Stomach (tissue), 9 donors: ENCODE results near the gene STK11. TPM values are rescaled to one million over a fixed set of nuclear protein-coding genes. Genes with fewer than 3 reads are reported as not detected.

ENCODE experiments used
- DNase-seq, 2 donors: peaks; one replicate each; pipeline versions ENCODE4 v3.0.0 to v3.0.0-alpha.2; 2013 to 2019
- H3K27ac ChIP-seq, 5 donors: fragments of 200-600 bp in 4 of 5; sonication (generic) in 4 of 5; one replicate each; pipeline ENCODE4 v1.5.1; 2013 to 2019; ENCODE audit warnings: mild to moderate bottlenecking in 1 of 5, moderate library complexity in 1 of 5
- H3K27me3 ChIP-seq, 3 donors: fragments of 200-600 bp; sonication (generic); one replicate each; pipeline ENCODE4 v1.5.1; 2017 to 2019; ENCODE audit warnings: mixed run types in 1 of 3
- H3K36me3 ChIP-seq, 4 donors: fragments of 200-600 bp; sonication (generic); 1 replicate in 3 of 4; 2 replicates in 1 of 4; pipeline ENCODE4 v1.5.1; 2016 to 2019
- H3K4me1 ChIP-seq, 4 donors: fragments of 200-600 bp; sonication (generic); one replicate each; pipeline ENCODE4 v1.5.1; 2016 to 2019
- H3K4me3 ChIP-seq, 4 donors: fragments of 200-600 bp; sonication (generic) in 3 of 4; one replicate each; pipeline ENCODE4 v1.5.1; 2016 to 2019; ENCODE audit warnings: mild to moderate bottlenecking in 1 of 4
- H3K9me3 ChIP-seq, 4 donors: fragments of 200-600 bp; sonication (generic); one replicate each; pipeline ENCODE4 v1.5.1; 2016 to 2019
- EP300 ChIP-seq: sonication (generic); formaldehyde crosslinking; IDR thresholded peaks from one replicate; pipeline ENCODE4 v1.6.1; 2017; ENCODE audit warnings: antibody characterized with exemption
- POLR2A ChIP-seq, 4 donors: fragments of 450-650 bp; IDR thresholded peaks; one replicate each; pipeline ENCODE4 v1.6.1; 2016; ENCODE audit warnings: antibody characterized with exemption in 4 of 4, control low read depth in 2 of 4, mild to moderate bottlenecking in 1 of 4, moderate library complexity in 1 of 4
- POLR2AphosphoS5 ChIP-seq, 3 donors: sonication (generic); formaldehyde crosslinking; IDR thresholded peaks; one replicate each; pipeline ENCODE4 v1.6.1; 2016; ENCODE audit warnings: antibody characterized with exemption in 3 of 3
- WGBS, 5 donors: extraction: QIAGEN DNeasy Blood & Tissue Kit in 3 of 5; methylation state at CpG; one replicate each; pipeline versions ENCODE4 v1.1.5 to v1.1.7; 2013 to 2018; 5-methylcytosine and 5-hydroxymethylcytosine counted together
- intact Hi-C: fragments of 100-400 bp; cut with DNase I; formaldehyde crosslinking; loops from one replicate; pipeline ENCODE4 v1.15.1; 2023; ENCODE audit warnings: low total_unique reads
- polyA plus RNA-seq, 3 donors: library from polyadenylated mRNA; stranded (reverse); fragments of 200-250 nt; gene quantifications; one replicate each; pipeline ENCODE4 v1.2.3, GENCODE V29; 2013
- total RNA-seq, 5 donors: library from RNA; depleted of rRNA; stranded (reverse); fragments of >200 nt; gene quantifications; one replicate each; pipeline versions ENCODE4 v1.1.0 to v1.2.3, GENCODE V29; 2014 to 2016
- TF ChIP-seq, protein P1 (sequence below), 7 experiments: fragments of 450-650 bp in 4 of 7; fragments of 200-600 bp in 3 of 7; sonication (generic) in 3 of 7; IDR thresholded peaks; one replicate each; pipeline ENCODE4 v1.5.1; 2016 to 2019; ENCODE audit warnings: antibody characterized with exemption in 7 of 7, control low read depth in 2 of 7, mild to moderate bottlenecking in 1 of 7
- donor health status: healthy with polysubstance abuse.
- donor health status: Bipolar disorder and iron deficiency.
- donor health status: healthy.

STK11 gene
- total and polyA plus RNA-seq, 8 donors, result 43.1 to 368 (median 63.1) TPM

DNA sequence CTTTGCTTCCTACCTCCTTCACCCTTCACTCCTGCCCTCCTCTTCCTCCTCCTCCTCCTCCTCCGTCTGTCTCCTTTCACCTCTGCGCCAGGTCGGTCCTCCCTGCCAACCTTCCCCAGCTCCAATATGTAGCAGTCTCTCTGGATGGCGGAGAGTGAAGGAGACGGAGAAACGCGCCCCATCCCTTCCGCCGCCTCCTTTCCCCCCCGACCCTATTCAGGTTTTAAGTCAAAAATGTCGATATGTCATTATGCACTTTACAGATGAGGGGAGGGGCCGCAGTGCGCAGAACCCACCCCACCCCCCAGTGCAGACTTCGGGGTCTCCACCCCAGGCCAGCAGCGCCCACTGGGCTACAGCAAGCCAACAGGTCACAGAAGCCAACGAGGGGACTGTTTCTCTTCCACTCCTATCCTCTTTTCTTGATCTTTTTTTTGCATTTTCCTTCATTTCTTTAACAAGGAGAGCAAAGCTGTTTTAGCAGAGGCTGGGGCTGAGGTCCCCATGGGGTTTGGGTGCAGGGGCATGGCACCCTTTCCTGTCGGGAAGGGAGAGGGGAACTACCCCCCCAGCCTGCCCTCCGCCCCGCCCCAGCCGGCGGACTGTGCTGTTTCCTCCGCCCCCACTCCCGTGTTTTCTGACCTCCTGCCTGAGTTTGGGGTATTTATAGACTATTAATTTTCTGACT, 52.0 kb downstream of the STK11 start:
- no peak for DNase-seq
- H3K36me3 ChIP-seq, result peaks cover 45 to 50% (median 48%) of the 10 kb centered on the region in 4 donors
- intact Hi-C loops, result no loop called here
- WGBS, 5 donors, result 64 to 67% (median 66%) methylated on average over 23 of the region's 23 CpGs
- no peaks in the 10 kb centered on the region for H3K9me3 ChIP-seq
- peak overlapping the region in 2 of 4 donors; percentile 26 to 69 for H3K4me3 ChIP-seq
- TF ChIP-seq POLR2AphosphoS5 (IDR thresholded peaks at IDR 0.05) (no peak), EP300 (no peak), POLR2A (IDR thresholded peaks at IDR 0.05) (no peak)
- TF ChIP-seq, protein P1, sequence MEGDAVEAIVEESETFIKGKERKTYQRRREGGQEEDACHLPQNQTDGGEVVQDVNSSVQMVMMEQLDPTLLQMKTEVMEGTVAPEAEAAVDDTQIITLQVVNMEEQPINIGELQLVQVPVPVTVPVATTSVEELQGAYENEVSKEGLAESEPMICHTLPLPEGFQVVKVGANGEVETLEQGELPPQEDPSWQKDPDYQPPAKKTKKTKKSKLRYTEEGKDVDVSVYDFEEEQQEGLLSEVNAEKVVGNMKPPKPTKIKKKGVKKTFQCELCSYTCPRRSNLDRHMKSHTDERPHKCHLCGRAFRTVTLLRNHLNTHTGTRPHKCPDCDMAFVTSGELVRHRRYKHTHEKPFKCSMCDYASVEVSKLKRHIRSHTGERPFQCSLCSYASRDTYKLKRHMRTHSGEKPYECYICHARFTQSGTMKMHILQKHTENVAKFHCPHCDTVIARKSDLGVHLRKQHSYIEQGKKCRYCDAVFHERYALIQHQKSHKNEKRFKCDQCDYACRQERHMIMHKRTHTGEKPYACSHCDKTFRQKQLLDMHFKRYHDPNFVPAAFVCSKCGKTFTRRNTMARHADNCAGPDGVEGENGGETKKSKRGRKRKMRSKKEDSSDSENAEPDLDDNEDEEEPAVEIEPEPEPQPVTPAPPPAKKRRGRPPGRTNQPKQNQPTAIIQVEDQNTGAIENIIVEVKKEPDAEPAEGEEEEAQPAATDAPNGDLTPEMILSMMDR (IDR thresholded peaks at IDR 0.05), result no peak
- no peaks in the 10 kb centered on the region for H3K27me3 ChIP-seq
- H3K27ac ChIP-seq, result peak overlapping the region; percentile 35 to 100 (median 100)
- H3K4me1 ChIP-seq, result peaks cover 85 to 97% (median 94%) of the 10 kb centered on the region in 4 donors

- no peaks in the 10 kb centered on the region for H3K27me3 ChIP-seq
- no peak for DNase-seq
- intact Hi-C loops, result no loop called here
- TF ChIP-seq POLR2AphosphoS5 (IDR thresholded peaks at IDR 0.05) (no peak), EP300 (no peak), POLR2A (IDR thresholded peaks at IDR 0.05) (no peak)
- TF ChIP-seq, protein P1 (IDR thresholded peaks at IDR 0.05), result no peak
- H3K4me3 ChIP-seq, result peak overlapping the region in 2 of 4 donors; percentile 26 to 69
- H3K36me3 ChIP-seq, result peaks cover 45 to 50% (median 48%) of the 10 kb centered on the region in 4 donors
- peak overlapping the region; percentile 35 to 100 (median 100) for H3K27ac ChIP-seq
- peaks cover 85 to 97% (median 96%) of the 10 kb centered on the region in 4 donors for H3K4me1 ChIP-seq
- no peaks in the 10 kb centered on the region for H3K9me3 ChIP-seq
- 65 to 80% (median 76%) methylated on average over 8 of the region's 8 CpGs for WGBS, 5 donors
Observed at GRCh38 chr19:1258163-1258492, 52.5 kb downstream of the STK11 start.

GRCh38 chr19:1258707-1259205, 53.2 kb downstream of the STK11 start:
- Histone ChIP-seq H3K36me3 (peaks cover 45 to 48% (median 47%) of the 10 kb centered on the region in 4 donors), H3K4me3 (peak overlapping the region; percentile 15 to 69 (median 22)), H3K27me3 (no peaks in the 10 kb centered on the region), H3K4me1 (peaks cover 81 to 97% (median 95%) of the 10 kb centered on the region in 4 donors), H3K9me3 (no peaks in the 10 kb centered on the region), H3K27ac (peak overlapping the region; percentile 93 to 100 (median 100))
- 18 to 25% (median 24%) methylated on average over 15 of the region's 15 CpGs for WGBS, 5 donors
- DNase-seq, result peak in 1 of 2 donors; percentile 45
- intact Hi-C loops, result no loop called here
- no peak for TF ChIP-seq POLR2AphosphoS5 (IDR thresholded peaks at IDR 0.05)
- TF ChIP-seq, protein P1 (IDR thresholded peaks at IDR 0.05), result no peak
- no peak for TF ChIP-seq POLR2A (IDR thresholded peaks at IDR 0.05)
- TF ChIP-seq EP300, result no peak

DNA sequence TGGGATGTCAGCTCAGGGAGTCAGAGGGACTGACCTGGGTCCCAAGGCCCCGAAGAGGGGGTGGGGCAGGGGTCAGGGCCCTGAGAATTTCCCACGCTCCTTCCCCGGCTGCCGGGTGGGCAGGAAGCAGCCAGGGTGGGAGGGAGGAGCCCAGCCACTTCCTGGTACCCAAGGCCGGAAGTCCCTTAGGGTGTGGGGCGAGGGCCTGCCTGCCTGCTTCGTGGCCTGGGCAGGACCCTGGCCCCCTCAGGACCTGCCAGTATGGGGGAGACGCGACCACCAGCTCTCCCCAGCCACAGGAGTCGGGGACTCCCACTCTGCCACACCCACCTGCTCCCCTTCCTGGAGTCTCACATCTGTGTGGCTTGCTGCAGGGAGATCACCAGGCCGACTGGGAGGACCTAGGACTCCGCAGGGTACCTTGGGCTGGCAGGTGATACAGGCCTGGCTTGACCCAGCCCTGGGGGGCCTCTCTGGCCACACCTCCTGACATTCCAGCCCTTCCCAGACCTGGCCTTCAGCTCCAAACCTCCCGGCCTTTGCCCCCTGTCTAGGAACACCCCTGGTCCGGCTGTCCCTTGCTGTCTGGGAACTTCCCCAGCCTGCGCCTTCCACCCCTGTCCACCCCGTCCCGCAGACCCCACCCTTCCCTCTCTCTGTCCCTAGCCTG, 53.8 kb downstream of the STK11 start:
- Histone ChIP-seq H3K4me1 (peaks cover 75 to 95% (median 90%) of the 10 kb centered on the region in 4 donors), H3K27ac (peak overlapping the region; percentile 93 to 100 (median 100)), H3K4me3 (peak overlapping the region; percentile 15 to 69 (median 22)), H3K9me3 (no peaks in the 10 kb centered on the region), H3K36me3 (peaks cover 39 to 42% (median 41%) of the 10 kb centered on the region in 4 donors), H3K27me3 (no peaks in the 10 kb centered on the region)
- TF ChIP-seq POLR2A (IDR thresholded peaks at IDR 0.05), result no peak
- TF ChIP-seq POLR2AphosphoS5 (IDR thresholded peaks at IDR 0.05), result peak; percentile 50 to 94 (median 86)
- peak; percentile 72 to 89 for DNase-seq
- 7 to 11% (median 7%) methylated on average over 15 to 17 of the region's 17 CpGs for WGBS, 5 donors
- intact Hi-C loops, result no loop called here
